Activated T-cell treated with anti-CD3 and anti-CD28 coated beads for 1 hour (primary cell): ENCODE measurements around the gene SLC33A1.
"Not testable (repeated sequence)": the region's sequence is repeated elsewhere in the genome, so short reads cannot be mapped to it uniquely, and the experiment has no call there.

Experiments used
- DNase-seq: peaks from one replicate; pipeline ENCODE4 v3.0.0-alpha.2; 2020; ENCODE audit warnings: low read depth

SLC33A1 gene

GRCh38 chr3:155861476-155862183 is 7.4 kb upstream of the SLC33A1 start:
- no peak for DNase-seq

- DNase-seq = not testable (repeated sequence)
Observed at GRCh38 chr3:155860424-155860823, 6.2 kb upstream of the SLC33A1 start.

- no peak for DNase-seq
Observed at GRCh38 chr3:155859859-155860258, 5.6 kb upstream of the SLC33A1 start.

- DNase-seq = no peak
Observed at GRCh38 chr3:155853214-155854140, 750 bp downstream of the SLC33A1 start.

- no peak for DNase-seq
Observed at GRCh38 chr3:155852341-155852740, 1.9 kb downstream of the SLC33A1 start.

- DNase-seq = not testable (repeated sequence)
Observed at GRCh38 chr3:155849404-155849803, 4.8 kb downstream of the SLC33A1 start.

- DNase-seq = no peak
Observed at GRCh38 chr3:155847993-155848392, 6.2 kb downstream of the SLC33A1 start.

GRCh38 chr3:155846119-155846518 is 8.1 kb downstream of the SLC33A1 start:
- DNase-seq = no peak

- no peak for DNase-seq
Observed at GRCh38 chr3:155843569-155843968, 10.7 kb downstream of the SLC33A1 start.

- DNase-seq = no peak
Observed at GRCh38 chr3:155835341-155836071, 18.7 kb downstream of the SLC33A1 start.

GRCh38 chr3:155828490-155829098 is 25.6 kb downstream of the SLC33A1 start:
- not testable (repeated sequence) for DNase-seq

- no peak for DNase-seq
Observed at GRCh38 chr3:155815030-155815545, 39.1 kb downstream of the SLC33A1 start.

- DNase-seq = not testable (repeated sequence)
Observed at GRCh38 chr3:155813224-155813623, 41.0 kb downstream of the SLC33A1 start.

- DNase-seq = no peak
Observed at GRCh38 chr3:155809181-155809580, 45.0 kb downstream of the SLC33A1 start.

- DNase-seq = no peak
Observed at GRCh38 chr3:155807823-155808222, 46.4 kb downstream of the SLC33A1 start.

- peak; percentile 62 for DNase-seq
Observed at GRCh38 chr3:155805802-155806618, 48.2 kb downstream of the SLC33A1 start, which contains the start of gene C3orf33. Gene C3orf33, minus strand, starts transcription at chr3:155806278. Its CDS starts 26 bp downstream, at chr3:155806252.

GRCh38 chr3:155805204-155805801 is 48.9 kb downstream of the SLC33A1 start:
- peak; percentile 11 for DNase-seq

GRCh38 chr3:155804323-155804722 is 49.9 kb downstream of the SLC33A1 start:
- DNase-seq = no peak

GRCh38 chr3:155792532-155792931 is 61.7 kb downstream of the SLC33A1 start:
- no peak for DNase-seq

GRCh38 chr3:155791190-155791589 is 63.0 kb downstream of the SLC33A1 start:
- DNase-seq = no peak
